Neural crest cell (in vitro differentiated cells): Measurements from ENCODE around the gene PRF1. TPM values are rescaled to one million over a fixed set of nuclear protein-coding genes. Genes with fewer than 3 reads are reported as not detected.
"Not testable (repeated sequence)": the region's sequence is repeated elsewhere in the genome, so short reads cannot be mapped to it uniquely, and the experiment has no call there.

ENCODE experiments used
- DNase-seq: peaks from one replicate; pipeline ENCODE4 v3.0.0; 2021; ENCODE audit warnings: low read depth, mixed read lengths, low spot score
- H3K27ac Mint-ChIP-seq: one replicate; pipeline ENCODE4 v1.8.0; 2021; ENCODE audit warnings: mild to moderate bottlenecking, mixed read lengths; ENCODE audit not compliant: unreplicated experiment
- H3K27me3 Mint-ChIP-seq: 2 replicates; pipeline ENCODE4 v1.8.0; 2021; ENCODE audit warnings: low read depth, mild to moderate bottlenecking, mixed read lengths
- H3K36me3 Mint-ChIP-seq: 2 replicates; pipeline ENCODE4 v1.8.0; 2021; ENCODE audit warnings: low read depth, mild to moderate bottlenecking, mixed read lengths
- H3K4me1 Mint-ChIP-seq: 2 replicates; pipeline ENCODE4 v1.8.0; 2021; ENCODE audit warnings: mixed read lengths
- H3K4me3 Mint-ChIP-seq: one replicate; pipeline ENCODE4 v1.8.0; 2021; ENCODE audit warnings: mild to moderate bottlenecking, mixed read lengths
- H3K9me3 Mint-ChIP-seq: 2 replicates; pipeline ENCODE4 v1.8.0; 2021; ENCODE audit warnings: mixed read lengths
- CTCF ChIP-seq: fragments of 200-600 bp; sonication (generic); conservative IDR thresholded peaks from 2 replicates; pipeline ENCODE4 v1.5.0; 2021; ENCODE audit warnings: antibody characterized with exemption, mild to moderate bottlenecking
- total RNA-seq: library from RNA; stranded (reverse); gene quantifications from 2 replicates; pipeline ENCODE4 v1.2.1, GENCODE V29; 2021

The PRF1 gene
- total RNA-seq, 1 donor from 2014 or later: not detected

GRCh38 chr10:70582793-70583668 is 19.5 kb downstream of the PRF1 start:
- Mint-ChIP-seq H3K27ac (no peak overlapping the region), H3K36me3 (no peaks in the 10 kb centered on the region), H3K9me3 (no peaks in the 10 kb centered on the region), H3K4me1 (peaks cover 23% of the 10 kb centered on the region), H3K27me3 (no peaks in the 10 kb centered on the region), H3K4me3 (no peak overlapping the region)
- no peak for TF ChIP-seq CTCF
- no peak for DNase-seq

- not testable (repeated sequence) for H3K36me3 Mint-ChIP-seq, H3K9me3 Mint-ChIP-seq, H3K4me3 Mint-ChIP-seq, DNase-seq, H3K27ac Mint-ChIP-seq, H3K27me3 Mint-ChIP-seq
- H3K4me1 Mint-ChIP-seq: peaks cover 23% of the 10 kb centered on the region
Measured at GRCh38 chr10:70581176-70581575, 21.4 kb downstream of the PRF1 start.

- no peak for TF ChIP-seq CTCF
- no peak overlapping the region for H3K27ac Mint-ChIP-seq
- no peak for DNase-seq
- no peaks in the 10 kb centered on the region for H3K27me3 Mint-ChIP-seq
- no peaks in the 10 kb centered on the region for H3K36me3 Mint-ChIP-seq
- peaks cover 17% of the 10 kb centered on the region for H3K4me1 Mint-ChIP-seq
- no peak overlapping the region for H3K4me3 Mint-ChIP-seq
- no peaks in the 10 kb centered on the region for H3K9me3 Mint-ChIP-seq
Measured at GRCh38 chr10:70579234-70580002, 23.1 kb downstream of the PRF1 start.

- peaks cover 11% of the 10 kb centered on the region for H3K4me1 Mint-ChIP-seq
- H3K27me3 Mint-ChIP-seq: no peaks in the 10 kb centered on the region
- H3K27ac Mint-ChIP-seq: no peak overlapping the region
- DNase-seq: no peak
- H3K9me3 Mint-ChIP-seq: no peaks in the 10 kb centered on the region
- no peak for TF ChIP-seq CTCF
- H3K4me3 Mint-ChIP-seq: no peak overlapping the region
- H3K36me3 Mint-ChIP-seq: no peaks in the 10 kb centered on the region
Measured at GRCh38 chr10:70578371-70578947, 24.1 kb downstream of the PRF1 start.

GRCh38 chr10:70576803-70577517 is 25.6 kb downstream of the PRF1 start:
- no peak overlapping the region for H3K4me3 Mint-ChIP-seq
- no peak overlapping the region for H3K27ac Mint-ChIP-seq
- no peak for DNase-seq
- no peak for TF ChIP-seq CTCF
- H3K9me3 Mint-ChIP-seq: no peaks in the 10 kb centered on the region
- H3K4me1 Mint-ChIP-seq: peaks cover 11% of the 10 kb centered on the region
- no peaks in the 10 kb centered on the region for H3K36me3 Mint-ChIP-seq
- H3K27me3 Mint-ChIP-seq: no peaks in the 10 kb centered on the region
